Urinary bladder (tissue), 4 donors: Measurements from ENCODE around the gene RAP2B. TPM values are rescaled to one million over a fixed set of nuclear protein-coding genes. Genes with fewer than 3 reads are reported as not detected.
"Not testable (repeated sequence)": the region's sequence is repeated elsewhere in the genome, so short reads cannot be mapped to it uniquely, and the experiment has no call there.

Experiments used
- DNase-seq: peaks from one replicate; pipeline ENCODE4 v3.0.0-alpha.2; 2015; ENCODE audit errors: extremely low spot score
- H3K27ac ChIP-seq: one replicate; pipeline ENCODE4 v1.5.1; 2013; ENCODE audit warnings: low read depth, mild to moderate bottlenecking, moderate library complexity
- H3K36me3 ChIP-seq: one replicate; pipeline ENCODE4 v1.6.1; 2013; ENCODE audit warnings: mild to moderate bottlenecking, moderate library complexity; ENCODE audit not compliant: insufficient read depth
- H3K4me1 ChIP-seq: one replicate; pipeline ENCODE4 v1.6.1; 2013; ENCODE audit warnings: mild to moderate bottlenecking, moderate library complexity; ENCODE audit not compliant: insufficient read depth
- H3K4me3 ChIP-seq: one replicate; pipeline ENCODE4 v1.5.1; 2013; ENCODE audit warnings: low read depth, low read length
- WGBS: extraction: QIAGEN DNeasy Blood & Tissue Kit; methylation state at CpG from one replicate; pipeline ENCODE4 v1.1.7; 2013; 5-methylcytosine and 5-hydroxymethylcytosine counted together
- polyA plus RNA-seq: library from polyadenylated mRNA; stranded (reverse); fragments of 200-250 nt; gene quantifications from one replicate; pipeline ENCODE4 v1.2.3, GENCODE V29; 2013
- total RNA-seq: library from RNA; depleted of rRNA; stranded (reverse); fragments of >200 nt; gene quantifications from one replicate; pipeline ENCODE4 v1.2.3, GENCODE V29; 2014
- donor health status: healthy with polysubstance abuse.
- donor health status: healthy.

RAP2B gene
- total and polyA plus RNA-seq, 2 donors, result 6.1 to 20.1 TPM

DNA sequence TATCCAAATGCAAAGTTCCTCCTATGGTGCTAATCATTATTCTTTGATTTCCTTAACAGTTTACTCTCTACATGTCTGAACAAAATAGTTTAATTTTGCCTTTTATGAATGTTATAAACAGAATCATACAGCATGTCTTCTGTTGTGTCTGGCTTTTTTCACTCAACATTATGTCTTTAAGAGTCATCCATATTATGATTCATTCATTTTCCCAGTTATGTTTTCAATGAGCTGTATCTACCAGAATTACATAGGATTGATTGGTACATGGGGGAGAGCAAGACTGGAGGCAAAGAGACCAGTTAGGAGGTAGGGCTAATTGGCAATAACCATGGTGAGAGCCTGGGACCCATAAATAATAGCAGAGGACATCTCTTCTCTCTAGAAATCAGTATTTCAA is 16.6 kb upstream of the RAP2B start:
- no peaks in the 10 kb centered on the region for H3K4me1 ChIP-seq
- H3K36me3 ChIP-seq, result no peaks in the 10 kb centered on the region
- no peak overlapping the region for H3K27ac ChIP-seq
- DNase-seq, result no peak
- H3K4me3 ChIP-seq, result no peak overlapping the region

DNA sequence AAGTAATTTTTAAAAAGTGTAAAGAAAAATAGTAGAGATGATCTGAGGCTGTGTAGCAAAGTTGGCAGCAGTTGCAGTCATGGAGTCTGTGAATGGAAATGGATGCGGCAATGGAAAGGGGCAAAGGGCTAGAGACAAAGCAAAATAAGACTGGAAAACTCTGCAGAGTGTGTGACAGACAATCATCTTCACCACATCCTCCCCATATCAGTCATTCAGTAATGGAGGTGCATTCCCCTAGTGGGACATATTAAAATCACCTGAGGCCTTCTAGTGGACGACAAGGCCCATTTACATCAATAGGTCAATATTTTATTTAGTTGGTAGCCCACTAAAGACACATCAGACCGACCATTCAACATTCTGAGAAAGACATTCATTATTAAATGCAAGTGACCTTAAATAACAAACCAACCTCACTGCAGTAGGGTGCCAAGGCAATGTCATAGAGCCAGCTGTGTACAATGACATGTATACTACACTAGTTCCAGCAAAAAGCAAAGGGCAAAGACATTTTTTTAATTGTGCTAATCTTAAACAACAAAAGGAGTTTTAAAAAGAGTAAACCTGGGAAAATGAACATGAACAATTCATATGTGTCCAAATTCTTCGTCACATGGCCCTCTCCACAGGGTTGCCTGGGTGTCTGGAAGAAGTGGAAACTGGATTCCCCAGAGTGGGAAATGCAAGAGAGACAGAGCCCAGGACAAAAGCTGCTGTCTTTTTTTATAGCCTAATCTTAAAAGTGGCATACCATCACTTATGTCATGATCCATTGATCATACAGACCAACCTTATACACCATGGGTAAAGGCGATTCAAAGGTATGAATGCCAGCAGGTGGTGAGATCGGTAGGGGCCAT is 15.6 kb upstream of the RAP2B start:
- WGBS, result 95% methylated on average over 6 of the region's 6 CpGs
- H3K27ac ChIP-seq, result no peak overlapping the region
- no peak for DNase-seq
- no peaks in the 10 kb centered on the region for H3K36me3 ChIP-seq
- no peaks in the 10 kb centered on the region for H3K4me1 ChIP-seq
- no peak overlapping the region for H3K4me3 ChIP-seq

DNA sequence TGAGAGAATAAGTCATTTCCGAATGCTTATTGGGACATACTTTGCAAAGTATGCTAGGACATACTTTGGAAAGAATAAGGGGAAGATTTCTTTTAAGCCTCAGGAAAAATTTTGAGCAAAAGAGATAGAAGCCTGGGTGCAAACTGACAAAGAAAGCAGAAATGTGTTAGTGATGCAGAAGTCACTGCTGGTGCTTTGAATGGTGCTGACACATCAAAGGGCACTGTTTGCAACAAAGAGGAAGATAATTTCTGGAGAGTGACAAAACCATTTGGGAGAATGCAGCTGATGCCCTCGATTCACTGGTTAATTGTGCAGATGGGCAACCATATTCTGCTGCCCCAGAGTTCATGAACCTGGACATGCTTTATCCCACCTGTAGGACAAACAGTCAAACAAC is 11.0 kb upstream of the RAP2B start:
- H3K4me3 ChIP-seq, result no peak overlapping the region
- no peak for DNase-seq
- H3K27ac ChIP-seq, result no peak overlapping the region
- 80% methylated on average over 2 of the region's 2 CpGs for WGBS
- no peaks in the 10 kb centered on the region for H3K36me3 ChIP-seq
- H3K4me1 ChIP-seq, result no peaks in the 10 kb centered on the region

DNA sequence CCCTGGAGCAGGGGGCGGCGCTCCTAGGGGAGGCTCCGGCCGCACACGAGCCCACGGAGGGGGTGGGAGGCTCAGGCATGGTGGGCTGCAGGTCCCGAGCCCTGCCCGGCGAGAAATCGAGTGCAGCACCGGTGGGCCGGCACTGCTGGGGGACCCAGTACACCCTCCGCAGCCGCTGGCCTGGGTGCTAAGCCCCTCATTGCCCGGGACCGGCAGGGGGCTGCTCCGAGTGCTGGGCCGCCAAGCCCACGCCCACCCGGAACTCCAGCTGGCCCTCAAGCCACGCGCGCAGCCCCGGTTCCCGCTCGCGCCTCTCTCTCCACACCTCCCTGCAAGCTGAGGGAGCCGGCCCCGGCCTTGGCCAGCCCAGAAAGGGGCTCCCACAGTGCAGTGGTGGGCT is 6.2 kb upstream of the RAP2B start:
- not testable (repeated sequence) for H3K36me3 ChIP-seq, H3K27ac ChIP-seq, H3K4me3 ChIP-seq, H3K4me1 ChIP-seq, DNase-seq
- 98% methylated on average over 29 of the region's 29 CpGs for WGBS

DNA sequence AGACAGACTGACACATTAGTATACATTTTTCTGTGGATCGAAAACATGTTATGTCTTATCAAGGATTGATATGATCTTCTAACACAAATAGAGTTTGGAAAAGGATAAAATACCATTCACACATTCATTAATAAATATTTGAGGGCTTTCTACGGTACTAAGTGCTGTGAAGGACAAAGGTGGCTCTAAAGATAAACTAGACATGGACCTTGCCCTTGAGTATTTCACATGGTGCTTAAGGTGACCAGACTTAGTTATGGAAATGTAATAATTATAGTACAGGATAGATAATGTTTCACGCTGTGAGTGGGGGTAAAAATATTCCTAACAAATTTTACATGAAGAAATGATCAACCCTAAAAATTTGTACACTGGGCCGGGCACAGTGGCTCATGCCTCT is 3.8 kb upstream of the RAP2B start:
- WGBS, result 80% methylated on average over 4 of the region's 4 CpGs
- no peak overlapping the region for H3K27ac ChIP-seq
- H3K4me1 ChIP-seq, result no peaks in the 10 kb centered on the region
- H3K4me3 ChIP-seq, result no peak overlapping the region
- no peak for DNase-seq
- no peaks in the 10 kb centered on the region for H3K36me3 ChIP-seq

DNA sequence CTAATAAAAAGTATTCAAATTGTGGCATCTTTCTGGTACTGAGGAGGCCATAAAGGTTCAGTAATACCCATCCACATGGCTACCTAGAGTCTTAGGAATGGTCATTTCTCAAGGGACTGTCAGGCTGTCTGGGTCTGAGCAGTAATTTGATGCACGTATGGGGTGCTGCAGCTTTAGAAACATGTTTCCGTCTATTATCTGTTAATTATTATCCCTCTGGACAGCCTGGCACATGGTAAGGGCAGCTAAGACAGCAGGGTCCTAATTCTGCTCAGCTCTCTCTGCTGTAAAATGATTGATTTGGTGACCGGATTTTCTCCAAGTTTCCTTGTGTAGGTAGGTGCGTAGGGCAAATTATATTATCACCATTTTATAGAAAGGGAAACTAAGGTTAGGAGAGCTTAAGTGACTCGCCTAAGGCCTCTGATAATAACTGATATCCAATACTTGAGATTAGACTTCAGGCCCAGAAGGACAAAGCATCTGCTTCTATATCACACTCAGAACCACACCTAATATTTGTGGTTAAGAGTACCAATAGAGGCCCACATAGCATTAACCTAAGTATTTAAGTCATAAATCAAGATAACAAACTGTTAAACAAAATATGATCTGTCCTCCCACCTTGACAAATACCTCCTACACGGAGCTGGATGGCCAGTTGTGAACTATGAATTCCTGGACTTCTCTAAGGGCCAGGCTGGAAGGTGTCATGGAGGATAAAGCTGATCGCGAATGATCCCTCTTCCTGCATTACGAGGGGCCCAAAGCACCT is 2.9 kb upstream of the RAP2B start:
- 87% methylated on average over 9 of the region's 9 CpGs for WGBS
- Histone ChIP-seq H3K4me3 (no peak overlapping the region), H3K36me3 (no peaks in the 10 kb centered on the region), H3K27ac (no peak overlapping the region), H3K4me1 (no peaks in the 10 kb centered on the region)
- no peak for DNase-seq

DNA sequence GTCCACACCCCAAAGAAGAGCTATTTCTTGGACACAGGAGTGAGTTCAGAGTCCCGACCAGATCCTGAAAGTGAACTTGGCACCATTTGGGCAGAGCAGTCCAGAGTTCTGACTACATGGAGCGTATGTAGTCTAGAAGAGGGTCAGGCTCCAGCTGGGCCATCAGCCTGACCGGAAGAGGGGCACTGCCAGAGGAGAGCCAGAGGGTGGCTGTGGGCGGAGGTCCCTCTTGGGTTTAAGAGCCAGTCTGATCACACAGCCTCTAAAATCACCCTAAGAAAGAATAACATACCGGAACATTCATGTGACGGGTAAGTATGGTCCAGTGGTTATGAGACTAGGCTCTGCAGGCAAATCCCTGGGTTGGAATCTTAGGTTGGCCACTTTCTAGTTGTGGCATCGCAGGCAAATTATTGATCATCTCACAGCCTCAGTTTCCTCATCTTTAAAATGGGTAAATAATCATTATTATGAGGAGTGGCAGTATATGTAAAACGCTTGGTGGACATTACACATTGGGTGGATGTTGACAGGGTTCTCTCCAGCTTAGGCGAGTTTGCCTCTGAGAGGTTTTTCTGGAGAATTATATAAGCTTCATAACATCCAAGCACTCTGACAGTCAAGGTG is 2.1 kb upstream of the RAP2B start:
- Histone ChIP-seq H3K4me1 (no peaks in the 10 kb centered on the region), H3K36me3 (no peaks in the 10 kb centered on the region), H3K27ac (peak overlapping the region; percentile 87), H3K4me3 (peak overlapping the region; percentile 47)
- DNase-seq, result no peak
- 80% methylated on average over 9 of the region's 9 CpGs for WGBS

DNA sequence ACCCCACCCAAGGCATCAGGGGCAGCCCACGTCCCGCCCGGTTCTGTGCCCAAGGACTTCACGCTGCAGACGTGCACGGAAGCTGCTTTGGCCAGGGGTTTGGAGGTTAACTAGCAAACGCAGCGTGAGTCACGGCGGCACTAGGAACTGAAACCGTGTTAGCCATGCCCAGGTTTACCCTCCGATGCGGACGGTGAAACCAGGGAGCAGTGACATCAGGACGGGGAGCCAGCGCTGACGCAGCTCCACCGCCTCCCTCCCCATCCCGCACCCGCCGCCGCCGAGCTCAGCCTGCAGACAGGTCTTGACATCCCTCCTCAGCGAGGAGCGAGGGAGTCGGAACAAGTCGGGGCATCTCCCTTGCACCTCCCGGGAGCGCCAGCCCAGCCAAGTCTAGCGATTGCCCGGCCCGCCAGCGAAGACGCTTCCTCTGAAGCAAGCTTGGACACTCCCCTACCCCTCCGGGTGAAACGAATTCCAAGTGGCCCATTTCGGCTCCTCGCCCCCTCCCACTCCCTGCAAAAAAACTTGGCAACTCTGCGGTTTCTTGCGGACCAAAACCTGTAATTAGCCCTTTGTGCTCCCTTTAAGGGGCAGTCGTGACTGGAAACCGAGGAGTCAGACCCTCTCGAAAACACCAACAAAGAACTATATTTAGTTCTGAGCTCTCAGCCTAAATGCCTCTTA is 1.4 kb upstream of the RAP2B start:
- Histone ChIP-seq H3K4me1 (no peaks in the 10 kb centered on the region), H3K4me3 (peak overlapping the region; percentile 47), H3K36me3 (no peaks in the 10 kb centered on the region), H3K27ac (peak overlapping the region; percentile 87)
- under 1% methylated on average over 43 of the region's 43 CpGs for WGBS
- DNase-seq, result peak; percentile 88

DNA sequence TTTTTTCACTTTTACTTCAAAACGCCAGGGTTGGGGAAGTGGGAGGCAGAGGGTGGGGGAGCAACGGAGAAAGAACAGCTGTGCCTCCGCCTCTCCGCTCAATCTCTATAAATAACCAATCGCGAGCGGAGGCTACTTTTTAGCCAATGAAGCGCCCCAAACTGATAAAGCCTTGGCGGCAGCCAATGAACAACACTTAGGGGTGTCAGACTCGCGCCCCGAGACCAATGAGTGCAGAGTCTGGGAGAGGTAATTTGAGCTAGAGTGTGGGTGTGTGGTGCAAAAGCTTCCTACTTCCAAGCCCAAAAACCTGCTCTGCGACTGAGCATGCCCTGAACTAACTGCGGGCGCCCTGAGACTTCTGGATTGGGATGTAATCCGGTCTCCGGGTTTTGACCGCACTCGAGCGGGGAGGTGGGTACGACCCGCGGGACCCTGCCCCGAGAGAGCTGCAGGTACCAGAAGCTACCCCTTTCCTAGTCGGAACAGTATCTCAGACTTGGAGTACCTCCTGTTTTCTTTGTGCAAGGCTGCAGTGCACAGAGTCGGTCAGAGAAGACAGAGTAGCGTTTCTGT is 800 bp upstream of the RAP2B start:
- no peaks in the 10 kb centered on the region for H3K36me3 ChIP-seq
- under 1% methylated on average over 27 of the region's 27 CpGs for WGBS
- H3K4me3 ChIP-seq, result peak overlapping the region; percentile 92
- H3K27ac ChIP-seq, result peak overlapping the region; percentile 92
- DNase-seq, result peak; percentile 99
- H3K4me1 ChIP-seq, result no peaks in the 10 kb centered on the region

DNA sequence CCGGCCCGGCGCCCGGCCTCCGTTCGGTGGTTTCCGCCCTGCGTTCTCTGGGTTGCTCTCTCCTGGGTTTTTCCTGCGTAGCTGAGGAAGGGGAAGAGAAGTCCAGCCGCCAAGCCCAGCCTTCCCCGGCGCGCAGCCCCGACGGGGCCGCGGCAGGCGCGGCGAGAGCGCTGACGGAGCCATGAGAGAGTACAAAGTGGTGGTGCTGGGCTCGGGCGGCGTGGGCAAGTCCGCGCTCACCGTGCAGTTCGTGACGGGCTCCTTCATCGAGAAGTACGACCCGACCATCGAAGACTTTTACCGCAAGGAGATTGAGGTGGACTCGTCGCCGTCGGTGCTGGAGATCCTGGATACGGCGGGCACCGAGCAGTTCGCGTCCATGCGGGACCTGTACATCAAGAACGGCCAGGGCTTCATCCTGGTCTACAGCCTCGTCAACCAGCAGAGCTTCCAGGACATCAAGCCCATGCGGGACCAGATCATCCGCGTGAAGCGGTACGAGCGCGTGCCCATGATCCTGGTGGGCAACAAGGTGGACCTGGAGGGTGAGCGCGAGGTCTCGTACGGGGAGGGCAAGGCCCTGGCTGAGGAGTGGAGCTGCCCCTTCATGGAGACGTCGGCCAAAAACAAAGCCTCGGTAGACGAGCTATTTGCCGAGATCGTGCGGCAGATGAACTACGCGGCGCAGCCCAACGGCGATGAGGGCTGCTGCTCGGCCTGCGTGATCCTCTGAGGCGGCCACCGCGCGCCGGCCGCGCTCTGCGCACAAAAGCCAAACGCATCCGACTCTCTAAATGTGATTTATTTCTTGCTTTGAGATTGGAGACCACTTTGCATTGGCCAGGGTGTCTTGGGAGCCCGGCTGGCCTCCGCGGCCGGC is 727 bp downstream of the RAP2B start:
- H3K36me3 ChIP-seq, result no peaks in the 10 kb centered on the region
- DNase-seq, result no peak
- H3K4me1 ChIP-seq, result no peaks in the 10 kb centered on the region
- peak overlapping the region; percentile 97 for H3K27ac ChIP-seq
- peak overlapping the region; percentile 92 for H3K4me3 ChIP-seq
- WGBS, result under 1% methylated on average over 86 of the region's 86 CpGs

DNA sequence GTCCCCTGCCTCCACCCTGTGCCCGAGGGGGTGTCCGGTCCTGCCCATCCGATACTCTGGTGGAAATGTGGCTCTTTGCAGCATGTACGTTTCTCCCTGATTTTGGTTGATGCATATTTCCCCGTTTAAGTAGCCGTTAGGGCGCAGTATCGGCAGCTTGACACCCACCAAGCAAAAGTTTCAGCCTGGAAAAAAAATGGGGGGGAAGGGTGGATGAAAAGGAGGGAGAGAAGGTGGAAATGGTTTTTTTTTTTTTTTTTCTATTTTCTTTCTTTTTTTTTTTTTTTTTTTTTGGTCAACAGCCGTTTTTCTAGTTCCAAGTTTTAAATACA is 1.3 kb downstream of the RAP2B start:
- no peaks in the 10 kb centered on the region for H3K4me1 ChIP-seq
- WGBS, result 1% methylated on average over 9 of the region's 9 CpGs
- H3K36me3 ChIP-seq, result no peaks in the 10 kb centered on the region
- peak overlapping the region; percentile 97 for H3K27ac ChIP-seq
- H3K4me3 ChIP-seq, result peak overlapping the region; percentile 92
- DNase-seq, result no peak

DNA sequence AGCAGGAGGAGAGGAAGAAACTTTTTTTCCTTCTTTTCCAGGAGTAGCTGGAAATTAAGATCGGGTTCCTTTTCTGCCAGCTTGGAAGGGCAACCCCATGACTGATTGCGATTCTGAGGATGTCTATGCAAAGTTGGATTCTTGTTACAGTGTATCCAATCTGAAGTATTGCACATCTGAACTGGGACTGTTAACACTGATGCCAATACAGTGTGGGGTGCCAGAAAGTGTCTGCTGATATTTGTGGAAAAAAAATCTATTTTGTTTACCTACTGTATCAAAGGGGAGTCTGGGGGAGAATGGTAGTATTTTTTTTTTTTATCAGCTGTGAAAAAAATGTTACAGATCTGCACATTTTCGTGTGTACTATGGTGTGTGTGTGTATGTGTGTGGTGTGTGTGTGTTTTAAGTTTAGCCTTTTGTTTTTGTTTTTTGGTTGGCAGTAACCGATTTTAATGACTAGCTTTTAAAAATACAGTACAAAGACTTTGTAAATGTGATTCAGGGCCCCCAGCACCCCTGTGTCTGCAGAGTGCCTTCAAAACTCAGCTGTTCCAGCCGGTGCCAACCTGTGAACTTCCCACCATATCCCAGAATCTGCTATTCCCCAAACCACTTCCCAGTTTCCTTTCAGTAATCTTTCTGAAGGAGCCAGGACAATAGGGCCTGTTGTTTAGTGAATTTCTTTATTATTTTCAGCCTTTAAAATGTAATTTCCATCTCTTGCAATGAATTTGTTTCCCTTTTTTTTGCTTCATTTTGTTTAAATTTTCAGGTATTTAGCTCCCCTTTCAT is 1.9 kb downstream of the RAP2B start:
- no peak overlapping the region for H3K27ac ChIP-seq
- DNase-seq, result no peak
- no peaks in the 10 kb centered on the region for H3K36me3 ChIP-seq
- H3K4me1 ChIP-seq, result no peaks in the 10 kb centered on the region
- H3K4me3 ChIP-seq, result peak overlapping the region; percentile 92
- 4% methylated on average over 5 of the region's 5 CpGs for WGBS
